ENCODE measurements around the gene PADI2. TPM values are rescaled to one million over a fixed set of nuclear protein-coding genes. Genes with fewer than 3 reads are reported as not detected.
"Not testable (repeated sequence)": the region's sequence is repeated elsewhere in the genome, so short reads cannot be mapped to it uniquely, and the experiment has no call there.

Gene PADI2
- polyA plus RNA-seq, 3 donors = 2.0 to 2.6 (median 2.3) TPM

- DNase-seq (ENCODE audit: extremely low read depth in 1 of 11, low read depth in 9 of 11, low spot score in 4 of 11) = no peak
These were observed 51.6 kb downstream of the PADI2 start for GRCh38 chr1:17067465-17068240.

- no peak for DNase-seq (ENCODE audit: extremely low read depth in 1 of 11, low read depth in 9 of 11, low spot score in 4 of 11)
These were observed 52.2 kb downstream of the PADI2 start for GRCh38 chr1:17067069-17067426.

GRCh38 chr1:17066361-17067068 lies 52.7 kb downstream of the PADI2 start:
- no peak for DNase-seq (ENCODE audit: extremely low read depth in 1 of 11, low read depth in 9 of 11, low spot score in 4 of 11)

GRCh38 chr1:17065666-17066065 lies 53.6 kb downstream of the PADI2 start:
- DNase-seq (ENCODE audit: extremely low read depth in 1 of 11, low read depth in 9 of 11, low spot score in 4 of 11) = no peak

- DNase-seq (ENCODE audit: extremely low read depth in 1 of 11, low read depth in 9 of 11, low spot score in 4 of 11) = not testable (repeated sequence)
These were observed 56.5 kb downstream of the PADI2 start for GRCh38 chr1:17062751-17063150.

- DNase-seq (ENCODE audit: extremely low read depth in 1 of 11, low read depth in 9 of 11, low spot score in 4 of 11) = no peak
These were observed 57.4 kb downstream of the PADI2 start for GRCh38 chr1:17061892-17062291.

- DNase-seq (ENCODE audit: extremely low read depth in 1 of 11, low read depth in 9 of 11, low spot score in 4 of 11) = no peak
These were observed 57.8 kb downstream of the PADI2 start for GRCh38 chr1:17061486-17061885.

- DNase-seq (ENCODE audit: extremely low read depth in 1 of 11, low read depth in 9 of 11, low spot score in 4 of 11) = no peak
These were observed 58.9 kb downstream of the PADI2 start for GRCh38 chr1:17060306-17060749.

GRCh38 chr1:17059391-17060305 lies 59.6 kb downstream of the PADI2 start:
- peak in 7 of 11 donors; percentile 35 to 57 (median 41) for DNase-seq (ENCODE audit: extremely low read depth in 1 of 11, low read depth in 9 of 11, low spot score in 4 of 11)

- no peak for DNase-seq (ENCODE audit: extremely low read depth in 1 of 11, low read depth in 9 of 11, low spot score in 4 of 11)
These were observed 62.7 kb downstream of the PADI2 start for GRCh38 chr1:17056551-17056950.

GRCh38 chr1:17055801-17056200 lies 63.5 kb downstream of the PADI2 start:
- no peak for DNase-seq (ENCODE audit: extremely low read depth in 1 of 11, low read depth in 9 of 11, low spot score in 4 of 11)

GRCh38 chr1:17053685-17054410 lies 65.4 kb downstream of the PADI2 start, which contains the start of gene SDHB:
TSS of gene SDHB (minus strand) at chr1:17054032. CDS start at chr1:17054019, 13 bp downstream.
- peak; percentile 93 to 99 (median 98) for DNase-seq (ENCODE audit: extremely low read depth in 1 of 11, low read depth in 9 of 11, low spot score in 4 of 11)

- no peak for DNase-seq (ENCODE audit: extremely low read depth in 1 of 11, low read depth in 9 of 11, low spot score in 4 of 11)
These were observed 66.1 kb downstream of the PADI2 start for GRCh38 chr1:17053086-17053684.

- DNase-seq (ENCODE audit: extremely low read depth in 1 of 11, low read depth in 9 of 11, low spot score in 4 of 11) = no peak
These were observed 66.6 kb downstream of the PADI2 start for GRCh38 chr1:17052641-17053040.

- DNase-seq (ENCODE audit: extremely low read depth in 1 of 11, low read depth in 9 of 11, low spot score in 4 of 11) = no peak
These were observed 67.2 kb downstream of the PADI2 start for GRCh38 chr1:17052038-17052437.

GRCh38 chr1:17047924-17048323 lies 71.3 kb downstream of the PADI2 start:
- no peak for DNase-seq (ENCODE audit: extremely low read depth in 1 of 11, low read depth in 9 of 11, low spot score in 4 of 11)

- no peak for DNase-seq (ENCODE audit: extremely low read depth in 1 of 11, low read depth in 9 of 11, low spot score in 4 of 11)
These were observed 73.0 kb downstream of the PADI2 start for GRCh38 chr1:17046334-17046657.

- DNase-seq (ENCODE audit: extremely low read depth in 1 of 11, low read depth in 9 of 11, low spot score in 4 of 11) = peak in 3 of 11 donors; percentile 22 to 47 (median 45)
These were observed 73.5 kb downstream of the PADI2 start for GRCh38 chr1:17045634-17046333.
